HepG2 (cell line): ENCODE results near the gene MPIG6B. TPM values are rescaled to one million over a fixed set of nuclear protein-coding genes. Genes with fewer than 3 reads are reported as not detected.

ENCODE experiments used
- AGO1 ChIP-seq: fragments of 200-400 bp; formaldehyde crosslinking; IDR thresholded peaks from 2 replicates; pipeline ENCODE4 v1.6.1; 2017; ENCODE audit warnings: mild to moderate bottlenecking, low read depth, low read length, moderate library complexity; ENCODE audit not compliant: poor library complexity, severe bottlenecking
- AKAP8 ChIP-seq: sonication (generic); formaldehyde crosslinking; IDR thresholded peaks from 2 replicates; pipeline ENCODE4 v1.5.1; 2020; ENCODE audit warnings: mild to moderate bottlenecking, missing genetic modification reagents
- ARNT ChIP-seq: fragments of 450-650 bp; IDR thresholded peaks from 2 replicates; pipeline ENCODE4 v1.6.1; 2017
- CC2D1A ChIP-seq: sonication (generic); formaldehyde crosslinking; IDR thresholded peaks from 2 replicates; pipeline ENCODE4 v1.8.1; 2023; ENCODE audit warnings: mild to moderate bottlenecking, missing genetic modification reagents
- FOXA1 ChIP-seq, 2 experiments: fragments of 450-650 bp in 1 of 2; sonication (generic) in 1 of 2; formaldehyde crosslinking in 1 of 2; IDR thresholded peaks; 2 replicates each; pipeline versions ENCODE4 v1.4.0 to v1.6.1; 2016 to 2020; ENCODE audit warnings: missing genetic modification reagents in 1 of 2
- HNF1B ChIP-seq: sonication (generic); formaldehyde crosslinking; IDR thresholded peaks from 2 replicates; pipeline ENCODE4 v1.5.1; 2020; ENCODE audit warnings: mild to moderate bottlenecking, moderate library complexity, missing genetic modification reagents
- HNF4A ChIP-seq: sonication (generic); formaldehyde crosslinking; IDR thresholded peaks from 2 replicates; pipeline ENCODE4 v1.4.0; 2020; ENCODE audit warnings: missing genetic modification reagents
- IKZF5 ChIP-seq: IDR thresholded peaks from 2 replicates; pipeline ENCODE4 v1.6.1; 2018; ENCODE audit warnings: missing genetic modification reagents, mild to moderate bottlenecking, missing compliant biosample characterization
- NFRKB ChIP-seq: fragments of 450-650 bp; IDR thresholded peaks from 2 replicates; pipeline ENCODE4 v1.6.1; 2017
- NKX3-1 ChIP-seq: sonication (generic); formaldehyde crosslinking; IDR thresholded peaks from 2 replicates; pipeline ENCODE4 v1.5.0; 2020; ENCODE audit warnings: missing genetic modification reagents
- NR2C2 ChIP-seq: sonication (generic); formaldehyde crosslinking; IDR thresholded peaks from 2 replicates; pipeline ENCODE4 v1.4.0; 2020; ENCODE audit warnings: missing genetic modification reagents, mild to moderate bottlenecking, moderate library complexity, borderline replicate concordance
- NR2F2 ChIP-seq: IDR thresholded peaks from 2 replicates; pipeline ENCODE4 v1.6.1; 2012; ENCODE audit warnings: low read depth, inconsistent platforms, borderline replicate concordance
- SP140L ChIP-seq: sonication (generic); formaldehyde crosslinking; IDR thresholded peaks from 2 replicates; pipeline ENCODE4 v1.4.0; 2020; ENCODE audit warnings: missing genetic modification reagents, borderline replicate concordance
- TFDP2 ChIP-seq: sonication (generic); formaldehyde crosslinking; IDR thresholded peaks from 2 replicates; pipeline ENCODE4 v1.4.0; 2020; ENCODE audit warnings: missing genetic modification reagents
- YEATS2 ChIP-seq: sonication (generic); formaldehyde crosslinking; IDR thresholded peaks from 2 replicates; pipeline ENCODE4 v1.4.0; 2020; ENCODE audit warnings: missing genetic modification reagents, borderline replicate concordance
- ZHX2 ChIP-seq, 2 experiments: sonication (generic) in 1 of 2; formaldehyde crosslinking in 1 of 2; IDR thresholded peaks; 2 replicates each; pipeline versions ENCODE4 v1.6.1 to v1.9.0; 2014 to 2022; ENCODE audit warnings: antibody characterized with exemption in 1 of 2, borderline replicate concordance in 1 of 2, inconsistent platforms in 1 of 2, low read depth in 1 of 2, missing genetic modification reagents in 1 of 2
- ZNF543 ChIP-seq: sonication (generic); formaldehyde crosslinking; IDR thresholded peaks from 2 replicates; pipeline ENCODE4 v1.4.0; 2020; ENCODE audit warnings: mild to moderate bottlenecking, missing genetic modification reagents
- ZNF644 ChIP-seq: IDR thresholded peaks from 2 replicates; pipeline ENCODE4 v1.6.1; 2016; ENCODE audit warnings: low read depth
- ZNF879 ChIP-seq: sonication (generic); formaldehyde crosslinking; IDR thresholded peaks from 2 replicates; pipeline ENCODE4 v1.8.1; 2023; ENCODE audit warnings: missing genetic modification reagents
- polyA plus RNA-seq, 8 experiments: library from polyadenylated mRNA; depleted of rRNA in 3 of 8; stranded (reverse) in 7 of 8; unstranded in 1 of 8; fragments of >200 nt; fragmentation: Illumina TruSeq in 4 of 8; extraction: Trizol in 4 of 8; gene quantifications; 2 replicates each; pipeline versions ENCODE4 v1.2.1 to v1.2.3, GENCODE V29; 2011 to 2016; ENCODE audit warnings: low read depth in 4 of 8, missing spikeins in 1 of 8, mixed read lengths in 1 of 8; ENCODE audit not compliant: insufficient read depth in 1 of 8
- total RNA-seq, 5 experiments: library from RNA; depleted of rRNA; stranded (reverse); fragments of >200 nt; fragmentation: Illumina TruSeq; extraction: Trizol; gene quantifications; 2 replicates each; pipeline ENCODE4 v1.2.3, GENCODE V29; 2016; ENCODE audit warnings: low read depth in 1 of 5

MPIG6B gene
- total and polyA plus RNA-seq, 2 of the 13 experiments (the other 11 are each of a cell fraction or from before 2014, with no cell fraction given) = not detected

GRCh38 chr6:31765910-31766794, 43.0 kb downstream of the MPIG6B start (continued):
- TF ChIP-seq ZHX2 (IDR thresholded peaks at IDR 0.05; ENCODE audit: low read depth) = no peak
- no peak for TF ChIP-seq ZHX2 (CRISPR knock-in tag; IDR thresholded peaks at IDR 0.05; ENCODE audit: borderline replicate concordance)
- no peak for TF ChIP-seq NFRKB
- TF ChIP-seq CC2D1A (CRISPR knock-in tag) = 0 out of 2 replicates have a peak, but pooled peaks have one; percentile 14
- TF ChIP-seq TFDP2 (CRISPR knock-in tag) = peak; percentile 53; the same call in 1 of the 2 replicates
- TF ChIP-seq NKX3-1 = no peak
- TF ChIP-seq SP140L = no peak
- peak; percentile 45; the same call in 1 of the 2 replicates for TF ChIP-seq IKZF5 (CRISPR knock-in tag)
- peak; percentile 67 for TF ChIP-seq AGO1
- TF ChIP-seq NR2F2 = no peak
- peak; percentile 33; the same call in 1 of the 2 replicates for TF ChIP-seq HNF1B
- TF ChIP-seq FOXA1 (IDR thresholded peaks at IDR 0.05) = no peak
- no peak for TF ChIP-seq FOXA1 (CRISPR knock-in tag; IDR thresholded peaks at IDR 0.05)
- TF ChIP-seq ZNF543 = peak; percentile 45; the same call in 1 of the 2 replicates
- TF ChIP-seq AKAP8 (CRISPR knock-in tag) = no peak
- TF ChIP-seq NR2C2 (CRISPR knock-in tag) = no peak
- TF ChIP-seq ZNF644 = no peak
- peak; percentile 73; the same call in 1 of the 2 replicates for TF ChIP-seq YEATS2
- TF ChIP-seq ARNT = no peak
- TF ChIP-seq ZNF879 (CRISPR knock-in tag) = peak; percentile 30; the same call in 1 of the 2 replicates
- no peak for TF ChIP-seq HNF4A (CRISPR knock-in tag)
